DMS 273 (cell line): ENCODE results near the gene ZFHX2.
A peak's percentile ranks its signal among the peaks of the same experiment; 100 is the strongest.

Source experiments
- DNase-seq: peaks from one replicate; lab custom pipeline; 2025; ENCODE audit not compliant: unreplicated experiment; lab: John Stamatoyannopoulos, UW

ZFHX2 gene

DNA sequence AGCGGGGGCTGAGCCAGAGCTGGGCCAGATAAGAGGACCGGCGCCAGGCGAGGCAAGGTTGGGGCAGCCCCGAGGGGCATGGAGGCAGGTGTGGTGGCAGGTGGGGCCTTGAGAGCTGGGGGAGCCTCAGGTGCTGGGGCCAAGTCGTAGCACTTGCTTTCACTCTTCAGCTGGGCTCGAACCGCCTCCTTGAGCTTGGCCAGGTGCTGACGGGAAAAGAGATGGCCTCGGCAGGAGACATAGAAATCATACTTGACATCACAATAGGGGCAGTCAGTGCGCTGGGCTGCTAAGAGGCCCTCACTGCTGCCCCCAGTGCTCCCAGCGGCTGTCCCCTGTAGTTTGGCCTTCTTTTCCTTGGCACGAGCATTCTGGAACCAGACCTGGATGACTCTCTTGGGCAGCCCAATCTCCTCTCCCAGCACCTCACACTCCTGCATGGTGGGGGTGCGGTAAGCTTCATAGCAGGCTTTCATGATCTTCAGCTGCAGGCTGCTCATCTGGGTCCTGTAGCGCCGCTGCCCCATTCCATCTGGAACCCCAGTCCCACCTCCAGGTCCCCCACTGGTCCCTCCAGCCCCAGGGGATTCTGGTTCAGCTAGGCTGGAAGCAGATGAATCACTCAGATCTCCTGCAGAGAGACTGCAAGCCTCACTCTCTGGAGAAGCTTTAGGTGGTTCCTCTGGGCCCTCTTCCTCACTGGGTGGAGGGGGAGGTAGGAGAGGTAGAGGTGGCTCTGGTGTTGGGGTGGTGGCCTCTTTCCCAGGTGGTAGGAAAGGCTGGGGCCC is 28.1 kb downstream of the ZFHX2 start:
- DNase-seq, result no peak

DNA sequence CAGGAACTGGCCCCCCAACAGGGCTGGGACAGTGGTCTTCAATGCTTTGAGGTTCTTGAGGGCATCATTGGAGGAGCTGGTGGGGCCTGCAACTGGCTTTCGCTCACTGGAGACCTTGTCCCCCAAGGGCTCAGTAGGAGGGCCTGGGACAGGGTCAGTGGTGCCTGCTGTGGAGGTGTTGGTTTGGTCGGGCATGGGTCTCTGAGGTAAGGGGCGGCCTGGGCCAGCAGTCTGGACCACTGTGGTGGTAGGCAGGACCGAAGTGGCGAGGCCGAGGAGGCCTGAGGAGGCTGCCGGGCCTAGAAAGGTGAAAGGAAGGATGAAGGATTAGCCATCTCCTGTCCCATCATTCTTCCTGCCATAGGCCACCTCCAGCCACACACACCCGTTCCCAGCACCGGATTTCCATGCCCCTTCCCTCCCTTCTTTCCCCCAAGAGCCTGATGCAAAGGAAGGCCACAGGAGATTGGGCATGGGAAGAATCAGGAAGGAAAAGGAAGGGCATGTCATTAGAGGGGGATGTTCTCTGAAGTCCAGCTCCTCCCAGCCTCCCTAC is 28.8 kb downstream of the ZFHX2 start:
- no peak for DNase-seq

DNA sequence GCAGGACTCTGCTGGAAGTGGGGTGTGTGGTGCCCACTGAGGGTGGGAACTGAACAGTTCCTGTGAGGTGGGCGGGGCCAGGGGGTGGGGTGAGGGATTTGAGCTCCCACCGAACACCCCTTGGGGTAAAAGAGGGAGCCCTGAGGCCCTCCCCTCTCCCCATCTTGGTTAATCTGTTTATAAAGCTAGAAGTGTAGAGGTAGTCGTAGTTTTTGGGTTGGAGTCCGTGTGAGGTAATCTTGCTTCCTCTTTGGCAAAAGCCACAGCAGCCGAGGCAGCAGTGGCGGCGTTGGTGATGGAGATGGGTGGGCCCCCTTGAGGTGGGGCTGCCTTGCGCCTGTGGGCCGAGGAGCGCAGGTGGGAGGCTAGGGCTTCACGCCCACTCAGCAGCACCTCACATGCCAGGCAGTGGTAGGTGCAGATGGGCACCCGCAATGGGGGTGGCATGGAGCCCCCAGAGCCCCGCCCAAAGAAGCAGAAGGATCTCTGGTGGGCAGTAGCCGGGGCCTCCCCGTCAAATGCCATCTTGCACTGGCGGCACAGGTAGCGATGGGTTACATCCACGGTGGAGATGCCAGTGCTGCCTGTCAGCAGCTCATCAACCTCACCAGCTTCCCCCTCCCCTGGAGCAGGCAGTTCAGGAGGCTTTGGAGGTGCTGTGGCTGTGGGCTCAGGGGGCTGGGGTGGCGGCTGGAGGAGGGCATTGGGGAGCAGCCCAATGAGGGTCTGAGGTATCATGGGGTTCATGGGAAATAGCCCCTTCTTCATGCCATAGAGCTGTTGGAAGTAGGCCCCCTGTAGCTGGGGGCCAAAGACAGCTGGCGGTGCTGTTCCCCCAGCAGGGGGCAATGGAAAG is 29.6 kb downstream of the ZFHX2 start:
- no peak for DNase-seq

DNA sequence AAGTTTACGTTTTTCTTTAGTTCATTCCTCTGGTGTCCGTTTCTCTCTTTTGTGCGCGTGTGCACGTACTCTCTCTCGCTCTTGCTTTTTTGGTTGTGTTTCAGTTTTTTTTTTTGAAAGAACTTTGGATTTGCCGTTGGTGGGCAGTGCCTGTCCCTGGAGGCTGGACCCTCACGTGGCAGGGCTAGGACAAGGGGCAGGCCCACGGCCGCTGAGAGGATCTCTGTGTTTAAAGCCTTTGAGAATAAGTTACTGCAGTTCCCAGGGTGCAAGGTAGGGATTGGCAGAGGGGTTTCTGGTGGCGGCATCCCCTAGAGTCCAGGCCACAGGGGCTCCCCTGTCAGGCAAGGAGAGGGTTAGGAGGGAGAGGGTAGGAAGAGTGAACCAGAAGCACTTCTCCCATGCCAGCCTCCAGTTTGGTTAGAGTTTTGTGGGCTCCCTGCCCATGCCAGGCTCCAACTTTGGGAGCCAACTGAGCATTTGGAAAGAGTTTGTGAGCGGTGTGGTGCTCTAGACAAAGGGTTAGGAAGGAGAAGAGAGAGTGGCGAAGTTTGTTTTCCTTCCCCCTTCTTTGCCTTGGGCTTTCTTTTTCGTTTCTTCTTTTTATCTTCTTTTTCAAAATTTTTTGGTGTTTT is 30.5 kb downstream of the ZFHX2 start:
- no peak for DNase-seq

DNA sequence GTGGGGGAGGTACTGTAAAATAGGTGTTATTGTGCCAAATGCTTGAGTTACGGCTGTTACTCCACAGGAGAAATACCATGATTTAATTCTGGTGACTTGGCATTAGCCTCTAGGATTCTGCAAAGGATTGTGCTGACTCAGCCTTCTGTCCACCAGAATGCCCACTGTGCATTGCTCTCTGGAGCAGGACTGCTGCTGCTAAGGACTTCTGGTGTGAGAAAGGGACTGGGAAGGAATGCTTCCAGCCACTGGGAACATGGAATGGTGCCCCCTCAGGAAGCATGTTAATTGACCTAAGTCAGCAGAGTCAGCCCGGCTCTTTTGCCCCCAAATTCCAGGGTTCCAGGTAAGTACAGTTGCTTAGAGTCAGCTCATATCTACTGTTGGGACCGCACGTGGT is 32.9 kb downstream of the ZFHX2 start:
- no peak for DNase-seq

DNA sequence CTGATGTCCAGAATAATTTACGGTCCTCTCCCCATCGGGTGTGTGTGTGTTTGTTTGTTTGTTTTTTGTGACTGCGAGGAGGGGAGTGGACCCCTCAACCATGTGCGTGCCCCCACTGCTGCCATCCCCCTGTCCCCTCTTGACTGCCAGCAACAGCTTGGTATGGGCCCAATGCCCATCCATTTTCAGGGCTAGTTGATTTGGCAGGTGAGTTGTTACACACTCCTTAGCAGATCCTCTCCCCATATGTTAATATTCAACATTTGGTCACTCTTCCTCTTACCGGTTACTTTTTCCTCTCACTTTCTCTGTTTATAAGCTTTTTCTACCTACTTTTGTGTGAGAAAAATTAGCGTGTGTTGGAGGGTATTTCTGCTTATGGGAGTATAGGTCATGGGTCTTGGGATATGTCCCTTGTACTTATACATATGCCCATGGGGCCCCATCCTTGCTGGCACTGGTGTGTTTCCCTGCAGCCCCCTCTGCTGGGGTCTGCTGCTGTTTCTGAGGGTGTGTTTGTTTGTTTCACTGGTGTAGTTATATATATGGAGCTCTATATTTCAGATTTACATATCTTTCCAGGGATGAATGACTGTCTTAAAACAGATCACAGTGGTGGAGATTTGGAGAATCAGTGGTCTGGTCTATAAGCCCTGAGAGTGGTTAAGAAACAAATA is 33.8 kb downstream of the ZFHX2 start:
- DNase-seq, result peak; percentile 49

DNA sequence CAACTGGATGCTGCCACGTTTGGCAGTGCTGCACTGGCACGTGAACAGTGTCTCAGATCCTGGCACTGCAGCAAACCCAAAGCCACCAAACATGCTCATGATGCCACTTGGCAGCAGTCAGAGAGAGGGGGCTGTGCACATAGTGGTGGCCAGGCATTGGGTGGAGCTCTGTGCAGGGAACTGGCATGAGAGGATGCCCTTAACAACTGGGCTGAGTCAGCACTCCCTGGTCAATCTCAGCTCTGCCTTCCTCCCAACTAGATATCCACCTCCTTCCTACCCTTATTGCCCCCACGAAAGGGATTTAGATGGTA is 37.0 kb downstream of the ZFHX2 start:
- DNase-seq, result peak; percentile 67

DNA sequence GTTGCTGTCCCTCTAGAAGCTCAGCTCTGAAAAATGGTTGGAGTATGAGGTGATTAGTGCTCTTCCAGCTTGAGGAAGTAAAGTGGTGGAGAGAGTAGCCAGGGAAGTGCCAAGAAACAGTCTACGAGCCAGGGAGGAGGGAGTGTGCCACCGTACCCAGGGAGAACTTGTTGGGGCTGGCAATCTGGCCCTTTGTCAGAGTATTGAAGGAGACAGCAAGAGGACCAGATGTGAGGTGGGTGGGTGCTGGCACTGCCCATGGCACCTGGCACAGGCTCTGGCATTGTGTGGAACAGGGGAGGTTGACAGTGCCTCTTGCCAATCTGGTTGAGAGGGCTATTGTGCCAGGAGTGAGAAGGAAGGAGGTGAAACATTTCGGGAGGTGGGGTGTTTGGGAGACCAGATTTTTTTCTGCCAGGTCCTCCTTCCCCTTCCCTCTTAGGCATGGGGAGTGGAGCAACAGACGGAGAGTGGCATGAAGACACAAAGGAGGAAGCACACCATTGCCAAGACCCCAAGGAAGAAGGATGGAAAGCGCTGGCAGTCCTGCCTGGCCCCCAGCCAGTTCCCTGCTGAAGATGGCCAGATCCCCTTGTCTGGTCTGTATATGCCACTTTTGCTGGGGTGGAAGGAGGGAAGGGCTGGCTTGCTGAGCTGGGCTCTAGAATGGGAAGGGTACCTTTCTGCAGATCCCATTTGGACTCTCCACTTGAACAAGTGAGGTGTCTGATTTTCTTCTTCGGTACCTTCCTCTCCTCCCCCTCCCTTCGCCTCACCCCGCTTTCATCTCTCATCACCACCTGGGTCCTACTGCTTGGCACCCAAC is 37.5 kb downstream of the ZFHX2 start:
- peak; percentile 88 for DNase-seq

DNA sequence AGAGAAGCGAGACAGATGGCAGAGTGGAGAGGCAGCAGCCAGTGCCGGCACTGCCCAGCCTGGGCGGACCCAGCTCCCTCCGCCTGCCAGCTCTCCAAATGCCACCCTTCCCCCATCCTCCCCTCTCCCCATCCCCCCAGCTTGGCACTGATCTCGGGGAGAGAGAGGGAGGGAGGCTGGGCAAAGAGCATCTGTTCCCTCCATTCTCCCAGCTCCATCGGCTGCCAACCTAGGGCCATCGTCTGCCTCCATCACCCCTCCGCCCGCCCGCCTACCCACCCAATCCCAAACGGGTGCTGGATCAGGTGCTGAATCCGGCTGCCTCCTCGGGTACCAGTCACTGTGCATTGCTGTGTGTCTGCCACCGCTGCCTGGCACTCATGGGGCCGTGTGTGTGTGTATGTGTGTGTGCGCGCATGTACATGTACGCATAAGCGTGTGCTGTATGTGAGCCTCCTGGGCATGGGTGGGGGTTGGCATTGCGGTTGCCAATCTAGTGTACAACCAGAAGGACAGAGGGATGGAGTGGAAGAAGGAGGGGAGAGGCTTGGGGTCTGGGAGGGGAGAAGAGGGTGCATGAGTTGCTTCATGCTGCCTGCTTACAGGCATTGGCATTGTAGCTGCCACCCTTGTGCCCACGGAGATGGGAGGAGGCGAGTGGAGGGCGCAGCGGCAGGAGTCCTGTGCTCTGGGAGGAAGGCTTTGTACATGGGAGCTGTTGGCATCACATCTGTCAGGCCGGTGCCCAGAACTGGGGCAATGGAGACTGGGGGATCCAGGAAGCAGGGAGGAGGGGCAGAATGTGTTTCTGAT is 38.4 kb downstream of the ZFHX2 start:
- DNase-seq, result peak; percentile 98

DNA sequence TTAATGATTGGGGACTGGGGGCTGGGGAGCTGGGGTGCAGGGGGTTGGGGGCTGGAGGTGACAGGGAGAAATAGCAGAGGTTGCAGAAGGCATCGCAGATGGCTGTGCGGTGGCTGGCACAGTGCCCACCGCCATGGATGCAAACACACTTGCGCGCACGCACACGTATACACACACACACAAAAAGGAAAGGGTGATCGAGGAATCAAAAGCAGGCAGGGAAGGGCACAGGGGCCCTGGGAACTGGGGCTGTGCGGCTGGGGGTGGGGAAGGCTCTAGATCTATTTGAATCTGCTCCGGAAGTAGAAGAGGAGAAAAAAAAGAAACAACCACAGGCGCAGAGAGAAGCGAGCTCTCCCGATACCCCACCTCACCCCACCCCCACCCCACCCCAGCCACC is 39.4 kb downstream of the ZFHX2 start:
- peak; percentile 95 for DNase-seq

DNA sequence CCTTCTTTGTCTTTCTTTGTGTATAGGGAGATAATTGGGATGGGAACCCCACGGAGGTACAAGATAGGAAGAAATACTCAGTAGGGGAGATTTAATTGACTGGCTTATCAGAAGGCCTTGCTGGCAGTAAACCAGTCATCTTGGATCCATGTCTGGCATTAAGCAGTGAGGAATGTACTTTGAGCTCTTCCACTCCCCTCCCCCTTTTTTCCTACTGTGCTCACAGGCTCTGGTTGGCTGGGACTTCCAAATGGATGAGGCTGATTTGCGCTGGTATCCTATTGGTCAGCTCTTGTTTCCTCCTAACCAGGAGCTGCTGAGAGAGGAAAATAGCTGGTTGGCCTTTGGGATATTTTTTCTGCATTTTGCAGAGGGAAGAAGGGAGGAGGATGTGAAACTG is 57.3 kb downstream of the ZFHX2 start:
- no peak for DNase-seq

DNA sequence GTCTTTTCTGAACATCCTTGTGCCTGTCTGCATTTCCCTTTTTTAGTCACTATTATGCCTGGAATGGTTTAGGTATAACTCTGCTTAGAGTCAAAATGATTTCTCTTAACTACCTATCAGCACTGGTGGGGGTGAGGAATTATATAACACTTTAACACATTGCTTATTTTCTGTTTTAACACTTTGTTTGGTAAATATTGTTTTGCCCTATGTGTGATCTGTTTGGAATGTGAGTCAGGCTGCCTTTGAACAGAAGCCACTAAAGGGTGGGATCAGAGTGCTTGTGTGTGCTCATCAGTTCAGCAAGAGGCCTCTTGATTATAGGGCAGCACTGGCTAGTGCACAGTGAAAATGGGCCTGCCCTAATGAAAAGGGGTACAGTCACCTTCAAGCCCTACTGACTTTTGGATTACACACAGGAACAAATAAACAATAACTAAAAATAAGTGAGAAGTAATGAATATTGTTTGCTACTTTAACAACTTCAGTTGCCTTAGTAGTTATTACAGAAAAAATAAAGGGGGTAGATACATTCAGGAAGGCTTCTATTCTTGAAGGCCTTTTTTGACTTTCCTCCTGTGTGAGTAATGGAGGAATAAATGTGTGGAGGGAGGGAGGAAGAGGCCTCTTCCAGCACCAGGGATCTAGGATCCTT is 58.8 kb downstream of the ZFHX2 start:
- DNase-seq, result no peak

DNA sequence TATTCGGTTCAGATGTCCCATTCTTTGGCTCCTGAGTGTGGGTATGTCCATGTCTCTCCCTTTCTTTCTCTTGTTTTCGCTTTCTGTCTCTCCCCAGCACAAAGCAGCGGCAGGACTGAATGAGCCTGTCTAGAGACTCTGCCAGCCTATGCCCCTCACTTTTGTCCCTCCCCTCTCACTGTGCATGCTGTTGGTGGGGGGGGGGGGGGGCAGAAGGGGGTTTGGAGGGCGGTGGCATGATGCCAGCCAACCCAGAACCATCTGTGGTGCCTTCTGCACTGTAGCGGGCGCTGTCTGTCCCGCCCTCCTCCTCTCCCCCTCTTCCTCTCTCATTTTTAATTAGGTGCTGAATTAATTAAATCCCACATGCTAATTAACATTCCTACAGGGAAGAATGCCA is 64.3 kb downstream of the ZFHX2 start:
- DNase-seq, result peak; percentile 91

DNA sequence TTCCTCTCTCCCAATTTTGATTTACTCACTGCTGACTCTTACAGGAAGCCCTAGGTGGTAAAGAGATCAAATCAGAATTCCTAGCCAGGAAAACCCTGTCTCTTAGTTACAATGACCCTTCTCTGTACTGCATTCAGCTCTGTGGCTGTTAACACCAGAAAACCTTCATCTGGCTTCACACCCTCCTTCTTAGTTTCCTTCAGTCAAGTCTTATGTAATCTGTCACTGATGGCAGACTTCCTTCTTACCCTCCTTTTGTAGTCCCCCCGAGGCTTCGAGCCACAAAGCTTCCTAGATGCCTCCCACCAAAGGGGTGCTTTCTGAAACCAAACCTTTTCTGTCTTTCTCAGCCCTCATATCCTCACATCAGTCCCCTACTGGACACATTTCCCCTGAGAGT is 65.5 kb downstream of the ZFHX2 start:
- no peak for DNase-seq

DNA sequence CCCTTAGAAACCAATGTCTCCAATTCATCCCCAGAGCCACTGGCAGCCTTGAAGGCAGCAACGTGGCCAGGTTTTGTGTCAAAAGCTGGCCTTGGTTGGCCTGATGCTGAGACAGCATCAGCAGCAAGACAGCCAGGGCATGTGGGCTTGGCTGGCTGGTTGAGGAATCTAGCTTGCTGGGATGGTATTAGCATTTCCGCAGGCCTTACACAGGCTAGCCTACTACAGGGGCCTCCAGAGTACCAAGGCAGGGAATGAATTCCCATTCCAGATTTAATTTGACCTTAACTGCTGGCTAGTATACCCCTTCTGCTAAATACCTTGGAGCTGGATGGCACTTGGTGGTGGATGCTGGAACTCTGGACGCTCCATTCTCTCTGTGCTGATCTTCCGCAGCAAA is 66.2 kb downstream of the ZFHX2 start:
- no peak for DNase-seq

DNA sequence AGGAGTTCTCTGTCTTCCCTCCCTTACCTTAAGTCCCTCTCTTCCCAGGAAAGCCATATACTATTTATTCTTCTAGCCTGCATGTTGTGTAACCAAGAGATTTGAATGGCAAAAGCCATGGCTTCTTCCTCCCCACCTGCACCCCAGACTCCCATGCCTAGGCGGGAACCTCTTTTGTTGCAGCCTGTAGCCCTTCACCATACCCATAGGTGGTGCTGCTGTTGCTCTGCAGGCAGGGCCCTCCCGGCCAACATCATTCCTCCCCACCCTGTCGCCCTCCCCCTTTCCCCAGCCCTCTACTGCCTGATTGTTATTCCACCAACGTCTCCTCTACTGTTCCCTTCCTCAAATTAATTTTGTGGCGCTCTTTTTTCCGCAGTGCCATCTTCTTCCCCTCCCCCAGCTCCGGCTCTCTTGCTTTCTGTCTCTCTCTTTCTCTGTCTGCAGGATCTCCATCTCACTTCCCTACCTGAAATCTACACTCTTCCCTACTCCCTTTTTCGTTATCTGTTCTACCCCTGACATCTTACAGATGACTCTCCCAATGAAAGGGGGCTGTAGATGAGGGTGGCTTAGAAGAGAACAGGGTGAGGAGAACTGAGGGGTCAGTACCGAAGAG is 68.2 kb downstream of the ZFHX2 start:
- peak; percentile 89 for DNase-seq

DNA sequence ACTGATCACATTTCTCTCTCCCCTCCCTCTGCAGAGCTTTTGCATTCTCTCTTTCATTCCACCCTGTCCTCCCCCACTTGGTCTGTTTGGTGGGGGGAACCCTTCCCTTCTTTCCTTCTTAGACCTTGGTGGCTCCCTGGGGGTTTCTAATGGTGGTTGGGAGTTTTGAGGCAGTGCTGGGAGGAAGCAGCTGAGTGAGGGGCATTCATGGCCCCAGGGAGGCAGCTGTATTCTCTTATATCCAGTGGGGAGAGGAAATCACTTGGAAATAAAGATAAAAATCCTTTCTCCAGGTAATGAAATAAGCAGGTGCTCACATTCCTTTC is 68.8 kb downstream of the ZFHX2 start:
- DNase-seq, result no peak

DNA sequence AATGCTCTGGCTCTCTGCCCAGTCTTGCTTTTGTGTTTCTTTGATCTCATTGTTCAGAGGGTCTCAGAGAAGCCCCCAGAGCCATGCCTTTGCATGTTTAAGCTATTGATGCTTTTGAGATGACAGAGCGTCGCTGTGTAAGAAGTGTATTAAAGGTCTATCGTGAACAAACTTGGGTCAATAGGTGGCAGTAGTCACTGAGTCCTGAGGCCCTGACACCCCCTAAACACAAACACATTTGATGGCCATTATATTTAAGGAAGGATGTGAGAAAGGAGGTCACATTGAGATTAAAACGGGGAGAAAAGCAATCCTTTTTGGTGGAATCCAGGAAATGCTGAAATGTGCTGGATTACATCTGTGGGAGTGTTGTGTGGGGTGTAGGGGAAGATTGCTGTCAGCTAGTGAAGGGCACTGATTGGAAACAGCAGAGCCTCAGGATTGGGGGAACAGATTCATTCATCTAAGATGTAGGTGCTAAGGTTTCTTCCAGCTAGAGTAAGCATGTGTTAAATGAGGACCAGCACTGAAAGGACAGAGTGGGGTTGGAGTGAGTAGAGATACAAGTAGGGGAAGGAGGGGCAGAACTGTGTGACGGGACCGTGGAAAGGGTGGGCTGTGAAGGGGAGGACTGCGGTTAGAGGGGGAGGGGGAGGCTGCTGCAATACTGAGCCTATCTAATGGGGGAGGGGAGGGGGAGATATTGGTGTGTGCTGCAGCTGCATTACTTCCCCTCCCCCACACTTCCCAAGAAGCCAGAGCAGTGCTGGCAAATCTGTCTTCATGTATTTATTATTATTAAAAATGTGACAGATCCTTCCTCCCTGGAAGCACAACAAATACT is 69.4 kb downstream of the ZFHX2 start:
- DNase-seq, result peak; percentile 30
